SU-DHL-6 (cell line): Measurements from ENCODE around the gene DOC2A.
"Not testable (repeated sequence)": the region's sequence is repeated elsewhere in the genome, so short reads cannot be mapped to it uniquely, and the experiment has no call there.

Experiments
- H2AFZ ChIP-seq: fragments of 200-600 bp; sonication (generic); 2 replicates; pipeline ENCODE4 v1.6.1; 2014; ENCODE audit warnings: low read depth, mild to moderate bottlenecking, moderate library complexity, mixed read lengths, antibody characterized with exemption, low read length; ENCODE audit not compliant: severe bottlenecking
- H3F3A ChIP-seq: fragments of 200-600 bp; shearing (Covaris generic); 2 replicates; pipeline ENCODE4 v1.6.0; 2016; ENCODE audit warnings: antibody characterized with exemption, mild to moderate bottlenecking; ENCODE audit not compliant: insufficient read depth
- H3K27ac ChIP-seq: fragments of 200-600 bp; sonication (generic); 2 replicates; pipeline ENCODE4 v1.5.1; 2016; ENCODE audit warnings: low read depth, mild to moderate bottlenecking, low read length, moderate library complexity, mixed read lengths
- H3K27me3 ChIP-seq: fragments of 200-600 bp; sonication (generic), shearing (Covaris generic); 2 replicates; pipeline ENCODE4 v1.6.0; 2014; ENCODE audit warnings: mild to moderate bottlenecking, low read length
- H3K36me3 ChIP-seq: fragments of 200-600 bp; sonication (generic); 2 replicates; pipeline ENCODE4 v1.6.1; 2014; ENCODE audit warnings: mild to moderate bottlenecking, low read length, mixed read lengths
- H3K4me2 ChIP-seq: fragments of 300-600, 200-600 bp; shearing (Covaris generic), sonication (generic); 2 replicates; pipeline ENCODE4 v1.6.0; 2014; ENCODE audit warnings: low read length, low read depth, mild to moderate bottlenecking; ENCODE audit not compliant: poor library complexity, severe bottlenecking
- H3K4me3 ChIP-seq: fragments of 200-600 bp; sonication (generic); 2 replicates; pipeline ENCODE4 v1.5.1; 2014; ENCODE audit warnings: antibody characterized with exemption, low read length, mild to moderate bottlenecking, mixed read lengths; ENCODE audit not compliant: insufficient read depth, poor library complexity, severe bottlenecking
- H3K79me2 ChIP-seq: fragments of 200-600 bp; sonication (generic); 2 replicates; pipeline ENCODE4 v1.6.1; 2014; ENCODE audit warnings: mild to moderate bottlenecking, low read length, moderate library complexity; ENCODE audit not compliant: insufficient read depth
- H3K9ac ChIP-seq: fragments of 200-600 bp; sonication (generic); 2 replicates; pipeline ENCODE4 v1.7.0; 2014; ENCODE audit warnings: mild to moderate bottlenecking, low read length
- H3K9me2 ChIP-seq: fragments of 200-600 bp; sonication (generic); replicated peaks from 2 replicates; pipeline ENCODE4 v1.6.1; 2014; ENCODE audit warnings: low read length; ENCODE audit not compliant: insufficient read depth
- H3K9me3 ChIP-seq: fragments of 200-600 bp; sonication (generic); 2 replicates; pipeline ENCODE4 v1.6.1; 2014; ENCODE audit warnings: low read length, mixed read lengths; ENCODE audit not compliant: insufficient read depth
- H4K20me1 ChIP-seq: fragments of 200-600 bp; sonication (generic); 2 replicates; pipeline ENCODE4 v1.6.1; 2014; ENCODE audit warnings: low read depth, mild to moderate bottlenecking, antibody characterized with exemption, low read length, moderate library complexity, mixed read lengths
- EZH2phosphoT487 ChIP-seq: fragments of 200-600 bp; sonication (generic), shearing (Covaris generic); conservative IDR thresholded peaks from 2 replicates; pipeline ENCODE4 v1.6.1; 2018; ENCODE audit warnings: mild to moderate bottlenecking, antibody characterized with exemption, low read length, moderate library complexity, mixed read lengths
- TF ChIP-seq, protein P1 (sequence below): fragments of 200-600 bp; sonication (generic); IDR thresholded peaks from one replicate; pipeline ENCODE4 v1.5.1; 2017; ENCODE audit warnings: antibody characterized with exemption, mild to moderate bottlenecking, low read length, moderate library complexity; ENCODE audit not compliant: insufficient read depth, poor library complexity, severe bottlenecking

The DOC2A gene

DNA sequence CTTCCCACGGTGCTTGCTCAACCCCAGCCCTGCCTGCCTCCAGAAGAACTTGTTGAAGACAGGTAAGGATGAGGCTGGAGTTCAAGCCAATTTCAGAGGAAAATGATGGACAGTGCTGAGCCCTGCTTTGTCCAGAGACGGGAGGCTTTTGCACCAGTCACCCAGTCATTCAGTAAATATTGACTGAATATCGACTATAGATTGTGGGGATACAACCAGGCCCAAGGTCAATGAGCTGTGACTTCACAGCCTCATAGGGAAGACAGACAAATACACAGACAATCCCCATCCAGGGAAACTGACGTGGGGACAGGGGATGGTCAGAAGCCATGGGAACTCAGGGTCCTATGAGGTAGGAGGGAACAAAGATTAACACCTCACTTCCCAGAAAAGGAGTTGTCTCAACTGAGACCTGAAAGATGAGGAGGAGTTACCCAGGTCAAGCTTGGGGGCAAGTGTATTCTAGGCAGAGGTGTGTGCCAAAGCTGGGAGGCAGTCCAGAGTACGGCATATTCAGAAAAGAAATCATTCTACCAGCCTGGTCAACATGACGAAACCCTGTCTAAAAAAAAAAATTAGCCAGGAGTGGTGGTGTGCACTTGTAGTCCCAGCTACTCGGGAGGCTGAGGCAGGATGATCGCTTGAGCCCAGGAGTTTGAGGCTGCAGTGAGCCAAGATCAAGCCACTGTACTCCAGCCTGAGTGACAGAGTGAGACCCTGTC, 5.9 kb upstream of the DOC2A start:
- Histone ChIP-seq H4K20me1 (no peaks in the 10 kb centered on the region), H3K36me3 (no peaks in the 10 kb centered on the region), H2AFZ (no peak overlapping the region), H3K27me3 (no peaks in the 10 kb centered on the region), H3K4me3 (no peak overlapping the region), H3K27ac (no peak overlapping the region), H3K79me2 (no peaks in the 10 kb centered on the region), H3F3A (no peaks in the 10 kb centered on the region), H3K4me2 (no peak overlapping the region), H3K9ac (no peak overlapping the region), H3K9me2 (no peaks in the 10 kb centered on the region), H3K9me3 (no peaks in the 10 kb centered on the region)
- TF ChIP-seq EZH2phosphoT487, result no peak
- TF ChIP-seq, protein P1, sequence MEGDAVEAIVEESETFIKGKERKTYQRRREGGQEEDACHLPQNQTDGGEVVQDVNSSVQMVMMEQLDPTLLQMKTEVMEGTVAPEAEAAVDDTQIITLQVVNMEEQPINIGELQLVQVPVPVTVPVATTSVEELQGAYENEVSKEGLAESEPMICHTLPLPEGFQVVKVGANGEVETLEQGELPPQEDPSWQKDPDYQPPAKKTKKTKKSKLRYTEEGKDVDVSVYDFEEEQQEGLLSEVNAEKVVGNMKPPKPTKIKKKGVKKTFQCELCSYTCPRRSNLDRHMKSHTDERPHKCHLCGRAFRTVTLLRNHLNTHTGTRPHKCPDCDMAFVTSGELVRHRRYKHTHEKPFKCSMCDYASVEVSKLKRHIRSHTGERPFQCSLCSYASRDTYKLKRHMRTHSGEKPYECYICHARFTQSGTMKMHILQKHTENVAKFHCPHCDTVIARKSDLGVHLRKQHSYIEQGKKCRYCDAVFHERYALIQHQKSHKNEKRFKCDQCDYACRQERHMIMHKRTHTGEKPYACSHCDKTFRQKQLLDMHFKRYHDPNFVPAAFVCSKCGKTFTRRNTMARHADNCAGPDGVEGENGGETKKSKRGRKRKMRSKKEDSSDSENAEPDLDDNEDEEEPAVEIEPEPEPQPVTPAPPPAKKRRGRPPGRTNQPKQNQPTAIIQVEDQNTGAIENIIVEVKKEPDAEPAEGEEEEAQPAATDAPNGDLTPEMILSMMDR, result no peak

DNA sequence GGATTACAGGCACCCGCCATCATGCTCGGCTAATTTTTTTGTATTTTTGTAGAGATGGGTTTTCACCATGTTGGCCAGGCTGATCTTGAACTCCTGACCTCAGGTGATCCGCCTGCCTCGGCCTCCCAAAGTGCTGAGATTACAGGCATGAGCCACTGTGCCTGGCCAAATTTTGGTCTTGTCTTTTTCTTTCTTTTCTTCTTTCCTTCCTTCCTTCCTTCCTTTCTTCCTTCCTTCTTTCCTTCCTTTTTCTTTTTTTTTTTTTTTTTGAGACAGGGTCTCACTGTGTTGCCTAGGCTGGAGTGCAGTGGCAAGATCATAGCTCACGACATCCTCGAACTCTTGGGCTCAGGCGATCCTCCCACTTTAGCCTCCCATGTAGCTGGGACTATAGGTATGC, 4.6 kb upstream of the DOC2A start:
- H3F3A ChIP-seq, H3K27me3 ChIP-seq, H3K9me2 ChIP-seq, H4K20me1 ChIP-seq, H3K27ac ChIP-seq, H3K9me3 ChIP-seq, H3K4me3 ChIP-seq, H3K79me2 ChIP-seq, H3K9ac ChIP-seq, H3K4me2 ChIP-seq, H2AFZ ChIP-seq, H3K36me3 ChIP-seq: not testable (repeated sequence)

DNA sequence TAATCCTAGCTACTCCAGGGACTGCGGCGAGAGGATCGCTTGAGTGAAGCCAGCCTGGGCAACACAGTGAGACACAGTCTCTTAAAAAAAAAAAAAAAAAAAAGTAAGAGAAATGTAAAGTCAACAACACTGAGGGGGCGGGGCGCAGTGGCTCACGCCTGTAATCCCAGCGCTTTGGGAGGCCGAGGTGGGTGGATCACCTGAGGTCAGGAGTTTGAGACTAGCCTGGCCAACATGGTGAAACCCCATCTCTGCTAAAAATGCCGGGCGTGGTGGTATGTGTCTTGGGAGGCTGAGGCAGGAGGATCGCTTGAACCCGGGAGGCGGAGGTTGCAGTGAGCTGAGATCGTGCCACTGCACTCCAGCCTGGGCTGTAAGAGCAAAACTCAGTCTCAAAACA, 1.8 kb upstream of the DOC2A start:
- H3K27ac ChIP-seq, H4K20me1 ChIP-seq, H2AFZ ChIP-seq, H3K27me3 ChIP-seq, H3K9ac ChIP-seq, H3K4me2 ChIP-seq, H3K36me3 ChIP-seq, H3K4me3 ChIP-seq, H3F3A ChIP-seq, H3K79me2 ChIP-seq, H3K9me2 ChIP-seq, H3K9me3 ChIP-seq: not testable (repeated sequence)

DNA sequence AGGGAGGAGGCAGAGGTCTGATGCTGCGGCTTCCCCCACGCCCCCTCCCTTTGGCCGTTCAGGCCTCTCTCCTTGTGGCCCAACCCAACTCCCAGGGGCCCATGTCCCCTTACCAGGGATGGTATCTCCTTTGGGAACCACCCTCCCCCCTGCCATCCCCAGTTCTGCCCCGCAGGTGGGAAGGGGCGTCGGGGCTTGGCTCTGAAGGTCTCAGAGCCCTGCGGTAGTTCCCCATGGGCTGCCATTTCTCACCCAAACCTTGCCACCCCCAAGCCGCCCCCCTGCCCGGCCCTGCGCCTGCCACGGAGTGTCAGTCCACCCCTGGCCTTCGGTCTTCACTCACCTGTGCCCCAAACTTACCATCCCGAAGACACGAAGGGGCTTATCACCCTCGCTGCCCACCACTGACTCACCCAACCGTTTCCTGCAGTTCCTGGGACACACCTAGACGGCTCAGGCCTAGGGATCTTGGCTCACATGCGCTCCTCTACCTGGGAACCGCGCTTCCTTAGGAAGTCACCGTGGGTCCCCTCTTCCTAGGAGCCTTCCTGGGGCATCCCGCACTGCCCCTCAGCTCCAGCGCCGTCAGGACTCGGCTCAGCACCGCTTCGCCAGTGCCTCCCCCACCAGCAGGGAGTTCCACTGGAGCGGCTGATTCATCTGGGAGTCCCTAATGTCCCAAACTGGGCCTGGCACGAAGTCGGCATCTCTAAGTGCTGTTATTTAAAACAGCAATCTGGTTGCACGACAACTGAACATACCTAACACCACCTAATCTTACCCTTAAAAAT, 1.1 kb upstream of the DOC2A start:
- H3K36me3 ChIP-seq, result no peaks in the 10 kb centered on the region
- no peaks in the 10 kb centered on the region for H3F3A ChIP-seq
- H2AFZ ChIP-seq, result no peak overlapping the region
- no peak overlapping the region for H3K27ac ChIP-seq
- TF ChIP-seq EZH2phosphoT487, result no peak
- TF ChIP-seq, protein P1, result no peak
- no peak overlapping the region for H3K4me2 ChIP-seq
- no peaks in the 10 kb centered on the region for H3K27me3 ChIP-seq
- H3K4me3 ChIP-seq, result no peak overlapping the region
- no peaks in the 10 kb centered on the region for H3K79me2 ChIP-seq
- H3K9me2 ChIP-seq, result no peaks in the 10 kb centered on the region
- H3K9ac ChIP-seq, result no peak overlapping the region
- no peaks in the 10 kb centered on the region for H4K20me1 ChIP-seq
- no peaks in the 10 kb centered on the region for H3K9me3 ChIP-seq
